NCI-H2227 (cell line): Measurements from ENCODE around the gene TMPRSS11A.

Source experiments
- DNase-seq: peaks from one replicate; lab custom pipeline; 2025; ENCODE audit not compliant: unreplicated experiment; lab: John Stamatoyannopoulos, UW

TMPRSS11A gene, protein sequence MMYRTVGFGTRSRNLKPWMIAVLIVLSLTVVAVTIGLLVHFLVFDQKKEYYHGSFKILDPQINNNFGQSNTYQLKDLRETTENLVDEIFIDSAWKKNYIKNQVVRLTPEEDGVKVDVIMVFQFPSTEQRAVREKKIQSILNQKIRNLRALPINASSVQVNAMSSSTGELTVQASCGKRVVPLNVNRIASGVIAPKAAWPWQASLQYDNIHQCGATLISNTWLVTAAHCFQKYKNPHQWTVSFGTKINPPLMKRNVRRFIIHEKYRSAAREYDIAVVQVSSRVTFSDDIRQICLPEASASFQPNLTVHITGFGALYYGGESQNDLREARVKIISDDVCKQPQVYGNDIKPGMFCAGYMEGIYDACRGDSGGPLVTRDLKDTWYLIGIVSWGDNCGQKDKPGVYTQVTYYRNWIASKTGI

GRCh38 chr4:67963356-67963755 is at the start of gene TMPRSS11A:
Gene TMPRSS11A, minus strand, starts transcription at chr4:67963493. Its CDS starts 100 bp downstream, at chr4:67963393.
- DNase-seq = no peak

DNA sequence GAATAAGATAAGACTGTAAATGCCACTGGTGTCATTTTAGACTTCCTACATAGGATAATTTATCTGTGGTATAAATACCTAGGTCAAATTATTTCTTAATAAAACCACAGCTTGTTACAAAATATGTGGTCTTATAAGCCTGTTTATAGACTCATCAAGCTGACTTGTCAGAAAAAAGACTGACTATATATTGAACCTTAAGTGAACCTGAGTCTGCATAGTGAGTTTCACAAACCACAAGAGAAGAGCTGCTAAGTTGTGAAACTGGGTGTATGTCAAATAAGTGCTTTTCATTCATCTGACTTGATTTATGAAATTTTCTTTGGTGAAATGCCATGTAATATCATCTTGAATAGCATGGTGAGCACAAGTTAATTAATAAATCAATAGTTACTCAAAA is 48.4 kb upstream of the TMPRSS11A start:
- DNase-seq = no peak

DNA sequence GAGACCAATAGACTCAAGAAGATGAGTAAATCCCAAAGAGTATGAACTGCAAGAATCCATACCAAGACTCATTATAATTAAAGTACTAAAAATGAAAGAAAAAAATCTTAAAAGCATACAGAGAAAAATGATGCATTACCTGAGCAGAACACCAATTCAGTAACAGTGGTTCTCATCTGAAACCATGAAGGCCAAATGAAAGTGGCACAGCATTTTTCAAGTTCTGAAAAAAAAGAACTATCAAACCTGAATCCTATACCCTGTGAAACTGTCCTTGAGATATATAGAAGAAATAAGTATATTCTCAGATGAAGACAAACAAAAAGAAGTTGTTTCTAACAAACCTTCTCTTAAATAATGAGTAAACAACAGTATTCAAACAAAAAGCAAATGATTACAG is 39.6 kb upstream of the TMPRSS11A start:
- no peak for DNase-seq

GRCh38 chr4:67996127-67996526 is 32.8 kb upstream of the TMPRSS11A start:
- no peak for DNase-seq

GRCh38 chr4:67988991-67989390 is 25.7 kb upstream of the TMPRSS11A start:
- no peak for DNase-seq

- DNase-seq = no peak
Measured at GRCh38 chr4:67983333-67983732, 20.0 kb upstream of the TMPRSS11A start.

DNA sequence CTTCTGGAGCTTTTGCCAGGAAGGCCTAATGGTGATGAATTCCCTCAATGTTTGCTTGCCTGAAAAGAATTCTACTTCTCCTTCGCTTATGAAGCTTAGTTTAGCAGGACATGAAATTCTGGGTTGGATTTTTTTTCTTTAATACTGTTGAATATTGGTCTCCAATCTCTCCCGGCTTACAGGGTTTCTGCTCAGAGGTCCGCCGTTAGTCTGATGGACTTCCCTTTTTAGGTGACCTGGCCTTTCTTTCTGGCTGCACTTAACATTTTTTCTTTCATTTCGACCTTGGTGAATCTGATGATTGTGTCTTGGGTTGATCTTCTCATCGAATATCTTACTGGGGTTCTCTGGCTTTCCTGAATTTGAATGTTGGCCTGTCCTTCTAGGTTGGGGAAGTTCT is 17.2 kb upstream of the TMPRSS11A start:
- DNase-seq = no peak

DNA sequence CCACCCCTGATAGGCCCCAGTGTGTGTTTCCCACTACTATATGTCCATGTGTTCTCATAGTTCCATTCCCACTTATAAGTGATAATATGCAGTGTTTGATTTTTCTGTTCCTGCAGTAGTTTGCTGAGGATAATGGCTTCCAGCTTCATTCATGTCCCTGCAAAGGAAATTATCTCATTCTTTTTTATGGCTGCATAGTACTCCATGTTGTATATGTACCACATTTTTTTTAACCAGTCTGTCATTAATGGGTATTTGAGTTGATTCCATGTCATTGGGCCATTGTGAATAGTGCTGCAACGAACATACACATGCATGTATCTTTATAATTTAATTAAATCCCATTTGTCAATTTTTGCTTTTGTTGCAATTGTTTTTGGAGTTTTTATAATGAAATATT is 10.3 kb upstream of the TMPRSS11A start:
- no peak for DNase-seq

DNA sequence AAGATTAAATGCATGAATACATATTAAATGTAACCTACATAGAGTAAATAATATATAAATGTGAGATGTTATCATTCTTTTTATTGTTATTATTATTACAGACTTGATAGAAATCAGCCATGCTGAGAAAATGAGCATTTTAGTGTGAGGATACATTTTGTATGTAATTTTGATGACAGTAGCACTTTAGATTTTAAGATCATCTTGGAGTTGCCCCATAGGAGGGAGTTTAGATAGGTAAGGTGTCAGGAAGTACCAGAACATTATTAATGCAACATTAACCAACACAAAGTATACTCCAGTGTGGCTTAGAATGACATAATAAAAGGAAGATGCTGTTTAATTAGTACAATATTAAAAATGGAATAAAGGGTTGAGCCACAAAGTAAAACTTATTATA is 8.4 kb downstream of the TMPRSS11A start:
- no peak for DNase-seq

DNA sequence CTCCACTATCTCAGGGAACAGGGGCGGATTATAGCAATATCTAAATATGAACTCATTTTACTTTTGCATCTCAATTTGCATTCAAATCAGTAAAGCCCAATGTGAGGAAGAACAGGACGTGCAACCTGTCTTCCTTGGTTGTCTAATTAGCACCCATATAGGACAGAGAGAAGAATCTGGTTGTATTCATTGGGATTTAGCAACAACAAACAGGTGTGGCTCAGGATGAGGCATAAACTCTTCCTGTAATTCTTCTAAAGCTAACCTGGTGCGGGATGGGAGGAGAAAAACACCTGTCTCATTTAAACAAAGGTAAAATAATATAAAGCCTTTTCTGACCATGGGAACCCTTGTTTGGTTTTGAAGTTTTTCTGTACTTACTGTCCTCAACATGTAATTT is 22.2 kb downstream of the TMPRSS11A start:
- DNase-seq = no peak

GRCh38 chr4:67940506-67940905 is 22.8 kb downstream of the TMPRSS11A start:
- no peak for DNase-seq

DNA sequence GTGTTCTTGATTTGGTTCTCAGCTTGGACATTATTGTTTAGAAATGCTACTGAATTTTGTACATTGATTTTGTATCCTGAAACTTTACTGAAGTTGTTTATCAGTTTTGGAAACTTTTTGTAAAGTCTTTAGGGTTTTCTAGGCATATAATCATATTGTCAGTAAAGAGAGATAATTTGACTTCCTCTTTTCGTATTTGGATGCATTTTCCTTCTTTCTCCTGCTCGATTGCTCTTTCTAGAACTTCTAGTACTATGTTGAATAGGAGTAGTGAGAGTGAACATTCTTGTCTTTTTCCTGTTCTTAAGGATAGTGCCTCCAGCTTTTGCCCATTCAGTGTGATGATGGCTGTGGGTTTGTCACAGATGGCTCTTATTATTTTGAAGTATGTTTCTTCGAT is 24.1 kb downstream of the TMPRSS11A start:
- no peak for DNase-seq

- no peak for DNase-seq
Measured at GRCh38 chr4:67935888-67936287, 27.4 kb downstream of the TMPRSS11A start.

DNA sequence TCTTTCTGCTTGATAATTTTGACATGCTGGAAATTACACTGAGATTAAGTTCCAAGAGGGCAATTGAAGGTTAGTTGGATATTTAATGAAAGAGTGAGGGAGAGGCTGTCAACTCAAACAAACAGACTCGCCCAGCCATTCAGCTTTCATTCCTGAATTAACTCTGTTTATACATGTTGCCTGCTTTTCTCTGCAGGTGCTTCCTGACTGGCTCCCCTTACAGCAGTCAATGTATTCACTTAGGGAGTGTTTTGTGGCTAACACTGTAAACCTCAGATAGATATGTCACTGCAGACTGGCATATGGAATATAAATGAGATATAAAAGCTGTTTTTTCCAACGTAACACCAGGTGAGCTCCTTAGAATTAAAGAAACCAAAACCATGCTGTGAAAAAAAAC is 28.7 kb downstream of the TMPRSS11A start:
- DNase-seq = no peak

- DNase-seq = no peak
Measured at GRCh38 chr4:67933755-67934154, 29.5 kb downstream of the TMPRSS11A start.

GRCh38 chr4:67933038-67933437 is 30.3 kb downstream of the TMPRSS11A start:
- DNase-seq = no peak

DNA sequence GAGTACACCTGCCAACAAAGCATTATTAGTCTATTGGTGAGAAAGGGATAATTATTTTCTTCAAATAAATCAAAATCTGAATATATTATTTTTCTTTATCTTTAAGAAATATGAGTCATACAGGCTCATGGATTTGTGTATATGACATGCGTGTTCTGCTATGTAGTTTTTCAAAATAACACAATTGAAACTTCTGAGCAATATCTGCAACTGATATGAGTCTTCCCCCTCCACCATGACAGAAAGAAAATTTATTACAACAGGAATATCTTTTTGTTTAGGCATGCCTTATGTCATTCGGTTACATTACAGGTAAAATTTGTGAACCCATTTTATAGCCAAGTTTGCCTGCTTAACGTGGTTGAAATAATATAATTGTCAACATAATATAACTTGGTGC is 32.0 kb downstream of the TMPRSS11A start:
- no peak for DNase-seq

DNA sequence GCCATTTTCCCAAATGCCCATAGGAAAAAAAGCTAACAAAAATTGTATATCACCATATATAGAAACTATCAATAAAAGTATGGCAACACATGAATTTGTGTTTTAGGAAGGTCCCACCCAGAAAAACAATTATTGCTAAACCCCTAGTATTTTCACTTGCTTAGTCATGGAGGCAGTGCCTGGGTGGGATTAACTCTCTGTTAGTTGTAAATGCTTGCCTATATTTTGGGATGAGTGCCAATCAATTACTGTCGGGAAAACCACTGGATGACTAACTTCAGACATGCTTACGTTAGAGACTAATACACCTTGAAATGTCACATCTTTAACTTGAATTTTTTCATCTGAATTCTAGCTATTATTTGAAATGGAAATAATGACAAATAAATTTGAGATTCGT is 33.9 kb downstream of the TMPRSS11A start:
- DNase-seq = no peak

- no peak for DNase-seq
Measured at GRCh38 chr4:67928546-67928945, 34.7 kb downstream of the TMPRSS11A start.

DNA sequence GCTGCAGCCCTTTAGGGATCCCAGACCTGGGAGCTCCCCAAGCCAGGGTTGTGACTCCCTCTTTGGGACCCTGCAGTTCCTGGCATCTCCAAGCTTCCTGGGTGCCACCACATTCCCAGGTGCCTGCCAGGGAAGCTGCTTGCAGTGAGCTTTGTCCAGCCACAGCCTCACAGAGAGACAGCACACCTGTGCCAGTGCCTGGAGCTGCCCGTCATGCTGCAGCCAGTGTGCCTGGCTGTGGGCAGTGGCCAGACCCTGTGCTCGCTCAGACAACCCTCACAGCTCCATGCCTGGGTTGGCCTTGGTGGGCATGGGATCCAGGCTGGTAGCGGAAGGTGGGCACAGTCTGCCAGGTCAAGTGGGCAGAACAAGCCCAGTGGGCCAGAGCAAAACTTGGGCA is 36.0 kb downstream of the TMPRSS11A start:
- no peak for DNase-seq

GRCh38 chr4:67926485-67926884 is 36.8 kb downstream of the TMPRSS11A start:
- no peak for DNase-seq

DNA sequence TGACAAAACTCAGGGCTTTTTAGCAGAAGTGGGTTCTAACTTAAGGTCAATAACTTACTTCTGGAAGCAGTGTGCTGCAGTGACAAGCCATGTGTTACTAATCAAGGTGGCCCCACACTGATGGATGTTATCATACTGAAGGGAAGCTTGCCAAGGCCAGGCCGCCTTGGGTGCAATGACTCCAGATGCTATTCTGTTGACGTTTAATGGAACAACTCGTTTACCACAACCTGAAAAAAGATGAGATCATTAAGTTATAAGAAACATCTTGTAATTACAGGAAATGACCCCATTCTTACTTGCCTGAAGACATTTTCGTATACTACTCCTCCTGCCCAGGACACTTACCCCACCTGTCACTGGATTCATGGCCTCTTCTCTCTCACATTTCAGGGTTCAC is 40.6 kb downstream of the TMPRSS11A start:
- no peak for DNase-seq

GRCh38 chr4:67918428-67918827 is 44.9 kb downstream of the TMPRSS11A start:
- DNase-seq = no peak
